ENCODE results near the gene DDIT3.

DNA sequence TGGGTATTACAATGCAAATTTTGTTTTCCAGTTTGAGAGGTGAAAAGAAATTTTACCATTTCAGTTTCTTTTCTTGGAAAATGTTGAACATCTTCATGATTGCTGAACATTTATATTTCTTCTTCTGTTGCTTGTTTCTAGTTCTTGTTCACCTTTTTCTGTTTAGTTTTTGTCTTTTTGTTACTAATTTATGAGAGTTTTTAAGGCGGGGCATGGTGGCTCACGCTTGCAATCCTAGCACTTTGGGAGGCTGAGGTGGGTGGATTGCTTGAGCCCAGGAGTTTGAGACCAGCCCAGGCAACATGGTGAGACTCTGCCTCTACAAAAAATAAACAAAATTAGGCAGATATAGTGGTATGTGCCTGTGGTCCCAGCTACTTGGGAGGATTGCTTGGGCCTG lies 40.2 kb upstream of the DDIT3 start:
- TF ChIP-seq, protein P1, sequence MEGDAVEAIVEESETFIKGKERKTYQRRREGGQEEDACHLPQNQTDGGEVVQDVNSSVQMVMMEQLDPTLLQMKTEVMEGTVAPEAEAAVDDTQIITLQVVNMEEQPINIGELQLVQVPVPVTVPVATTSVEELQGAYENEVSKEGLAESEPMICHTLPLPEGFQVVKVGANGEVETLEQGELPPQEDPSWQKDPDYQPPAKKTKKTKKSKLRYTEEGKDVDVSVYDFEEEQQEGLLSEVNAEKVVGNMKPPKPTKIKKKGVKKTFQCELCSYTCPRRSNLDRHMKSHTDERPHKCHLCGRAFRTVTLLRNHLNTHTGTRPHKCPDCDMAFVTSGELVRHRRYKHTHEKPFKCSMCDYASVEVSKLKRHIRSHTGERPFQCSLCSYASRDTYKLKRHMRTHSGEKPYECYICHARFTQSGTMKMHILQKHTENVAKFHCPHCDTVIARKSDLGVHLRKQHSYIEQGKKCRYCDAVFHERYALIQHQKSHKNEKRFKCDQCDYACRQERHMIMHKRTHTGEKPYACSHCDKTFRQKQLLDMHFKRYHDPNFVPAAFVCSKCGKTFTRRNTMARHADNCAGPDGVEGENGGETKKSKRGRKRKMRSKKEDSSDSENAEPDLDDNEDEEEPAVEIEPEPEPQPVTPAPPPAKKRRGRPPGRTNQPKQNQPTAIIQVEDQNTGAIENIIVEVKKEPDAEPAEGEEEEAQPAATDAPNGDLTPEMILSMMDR (IDR thresholded peaks at IDR 0.05), result no peak
- TF ChIP-seq POLR2A (IDR thresholded peaks at IDR 0.05), result no peak

All from heart left ventricle (tissue), 13 donors.